Vagina (tissue), 2 donors: ENCODE data around the gene ISCA1.

Experiments used
- CTCF ChIP-seq, 3 experiments: fragments of 450-650 bp in 2 of 3; fragments of 200-600 bp in 1 of 3; sonication (generic) in 1 of 3; IDR thresholded peaks; one replicate each; pipeline ENCODE4 v1.5.1; 2017 to 2019; ENCODE audit warnings: antibody characterized with exemption in 3 of 3, mild to moderate bottlenecking in 2 of 3, moderate library complexity in 2 of 3
- POLR2AphosphoS5 ChIP-seq, 2 donors: sonication (generic); formaldehyde crosslinking; IDR thresholded peaks; one replicate each; pipeline ENCODE4 v1.9.0; 2017; ENCODE audit warnings: antibody characterized with exemption in 2 of 2, mild to moderate bottlenecking in 2 of 2, low read depth in 1 of 2; ENCODE audit not compliant: insufficient read depth in 1 of 2

- no peak for TF ChIP-seq CTCF (IDR thresholded peaks at IDR 0.05)
- no peak for TF ChIP-seq POLR2AphosphoS5 (IDR thresholded peaks at IDR 0.05; ENCODE audit: insufficient read depth in 1 of 2, low read depth in 1 of 2)
Observed at GRCh38 chr9:86253577-86253976, 28.8 kb downstream of the ISCA1 start.
